Activated naive CD4-positive, alpha-beta T cell treated with anti-CD3 and anti-CD28 coated beads, Interleukin-2, amount 50 U/mL, for 72 hours (primary cell): ENCODE results near the gene MCM10. TPM values are rescaled to one million over a fixed set of nuclear protein-coding genes. Genes with fewer than 3 reads are reported as not detected.

Experiments used
- ATAC-seq, 2 donors: fragments of 150-1000 bp; cut with Tn5 transposase; 2 replicates each; pipeline ENCODE4 v1.10.0; 2021; ENCODE audit warnings: mild to moderate bottlenecking in 2 of 2, moderate library complexity in 2 of 2
- DNase-seq, 2 donors: peaks; one replicate each; pipeline ENCODE4 v3.0.0; 2021 to 2022; ENCODE audit warnings: low spot score in 2 of 2
- H3K27ac Mint-ChIP-seq, 2 donors: one replicate each; pipeline ENCODE4 v1.8.0; 2022; ENCODE audit warnings: mild to moderate bottlenecking in 2 of 2, mixed read lengths in 2 of 2
- H3K36me3 Mint-ChIP-seq, 2 donors: one replicate each; pipeline ENCODE4 v1.8.0; 2022; ENCODE audit warnings: mixed read lengths in 2 of 2
- H3K9me3 Mint-ChIP-seq, 2 donors: one replicate each; pipeline ENCODE4 v1.8.0; 2022; ENCODE audit warnings: mixed read lengths in 2 of 2
- total RNA-seq, 2 donors: library from RNA; stranded (reverse); gene quantifications; one replicate each; pipeline ENCODE4 v1.2.3, GENCODE V29; 2022

Gene MCM10
- 10 to 100 TPM; 60.0 to 64.6 TPM for total RNA-seq

DNA sequence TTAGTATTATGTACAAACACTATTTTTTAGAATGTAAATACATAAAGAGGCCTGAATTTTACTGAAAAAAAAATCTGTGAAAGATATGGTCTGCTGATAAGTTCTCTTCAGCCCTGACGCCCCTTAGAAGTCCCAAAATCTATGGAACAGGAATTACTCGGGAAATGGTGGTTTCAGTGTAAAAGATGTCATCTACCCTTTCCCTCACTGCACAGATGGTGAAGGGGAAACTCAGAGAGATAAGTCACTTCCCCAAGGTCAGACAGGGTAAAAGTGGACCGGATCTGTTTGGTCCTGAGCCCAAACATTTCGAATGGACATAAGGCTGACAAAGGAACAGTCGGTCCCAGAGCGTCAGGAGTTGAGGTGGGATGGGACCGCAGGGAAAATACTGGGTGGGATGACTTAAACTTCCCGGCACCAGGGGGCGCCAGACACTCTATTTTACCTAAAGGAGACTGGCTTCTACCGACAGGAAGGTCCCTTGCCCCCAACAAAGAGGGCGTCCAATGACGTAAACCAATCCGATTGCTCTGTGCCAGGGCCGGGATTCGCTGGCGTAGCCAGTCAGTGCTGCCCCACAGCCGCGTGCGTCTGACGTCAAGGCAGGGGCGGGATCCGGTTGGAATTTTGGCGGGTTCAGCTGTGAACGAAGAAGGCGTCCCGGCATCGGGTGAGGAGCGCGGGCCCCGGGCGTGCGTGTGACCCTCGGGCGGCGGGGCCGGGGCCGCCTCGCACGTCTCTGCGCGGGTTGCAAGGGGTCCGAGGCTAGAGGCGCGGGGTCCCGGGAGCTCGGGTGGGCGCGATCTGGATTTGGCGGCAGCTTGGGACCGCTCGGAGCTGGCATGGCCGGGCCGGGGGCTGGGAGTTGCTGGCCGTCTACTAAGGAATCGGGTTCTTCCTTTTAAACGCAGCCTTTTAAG lies at the start of gene MCM10:
Gene MCM10 (plus strand): TSS at position 625 of the 923 bp plus-strand sequence. CDS start 2,645 bp downstream, outside the sequence.
- no peaks in the 10 kb centered on the region for H3K9me3 Mint-ChIP-seq
- H3K36me3 Mint-ChIP-seq: peaks cover 16 to 22% of the 10 kb centered on the region in 2 donors
- ATAC-seq (peak; percentile 100), DNase-seq (peak; percentile 97 to 98)
- peak within 1 kb of the TSS; percentile 81 to 94 for H3K27ac Mint-ChIP-seq

DNA sequence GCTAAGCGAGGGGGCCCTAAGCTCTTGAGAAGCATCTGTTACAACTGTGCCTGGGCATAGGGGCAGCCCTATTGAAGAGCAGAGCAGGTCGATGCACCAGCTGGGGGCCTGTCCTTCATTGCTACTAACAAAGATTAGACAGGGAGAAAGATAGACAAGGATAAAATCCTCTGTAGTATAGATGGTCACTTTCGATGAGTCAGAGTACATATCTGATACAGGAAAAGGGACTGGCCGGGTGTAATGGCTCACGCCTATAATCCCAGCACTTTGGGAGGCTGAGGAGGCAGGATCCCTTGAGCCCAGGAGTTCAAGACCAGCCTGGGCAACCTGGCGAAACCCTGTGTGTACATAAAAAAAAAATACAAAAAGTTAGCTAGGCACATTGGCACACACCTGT lies 47.8 kb upstream of the MCM10 start:
- Mint-ChIP-seq H3K36me3 (peaks cover 4 to 30% of the 10 kb centered on the region in 2 donors), H3K9me3 (no peaks in the 10 kb centered on the region), H3K27ac (peak overlapping the region in 1 of 2 donors; percentile 44)
- no peak for ATAC-seq
- DNase-seq: no peak

DNA sequence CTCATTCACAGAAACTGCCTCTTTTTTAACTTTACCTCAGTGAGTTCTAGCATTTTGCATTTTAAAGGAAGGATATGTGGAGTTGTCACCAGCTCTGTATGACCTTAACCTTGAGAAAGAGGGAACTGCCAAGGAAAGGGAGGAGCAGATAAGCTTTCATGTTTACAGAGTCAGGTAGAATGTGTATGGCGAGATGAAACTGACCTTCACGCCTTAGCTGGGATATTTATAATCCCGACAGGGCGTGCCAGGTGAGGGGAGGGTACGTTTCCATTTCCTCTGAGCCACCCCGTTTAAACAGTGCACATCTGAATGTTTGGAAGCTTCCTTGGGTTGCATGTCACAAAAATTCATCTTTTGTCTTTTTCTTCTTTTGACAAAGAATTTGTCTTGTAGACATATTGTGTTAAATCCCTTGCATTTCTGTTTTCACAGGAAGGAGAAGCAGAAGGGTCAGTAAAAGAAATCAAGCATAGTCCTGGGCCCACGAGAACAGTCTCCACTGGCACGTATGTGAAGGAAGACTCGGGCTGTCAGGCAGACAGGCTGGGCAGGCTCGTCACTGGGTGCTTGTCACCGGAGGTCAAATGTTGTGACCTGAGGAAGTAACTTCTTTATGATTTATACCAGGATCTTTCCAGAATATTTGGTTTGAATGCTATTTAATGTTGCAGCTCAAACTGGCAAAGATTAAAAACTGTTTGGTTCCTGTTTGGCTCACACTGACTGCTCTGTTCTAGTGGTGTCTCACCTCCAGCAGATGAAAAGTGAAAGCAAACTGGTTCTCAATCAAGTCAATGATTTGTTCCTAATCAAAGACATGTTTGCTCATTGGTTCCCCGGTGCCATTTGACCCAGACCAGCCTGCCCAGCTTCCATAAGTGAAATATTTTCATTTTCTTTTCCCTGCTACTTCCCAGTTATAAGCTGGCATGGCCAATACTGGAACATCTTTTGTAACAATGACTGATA lies 45.2 kb upstream of the MCM10 start:
- Mint-ChIP-seq H3K9me3 (no peaks in the 10 kb centered on the region), H3K36me3 (peaks cover 0 to 21% of the 10 kb centered on the region in 2 donors), H3K27ac (peak overlapping the region in 1 of 2 donors; percentile 72)
- ATAC-seq: peak; percentile 48 to 59
- DNase-seq: no peak

DNA sequence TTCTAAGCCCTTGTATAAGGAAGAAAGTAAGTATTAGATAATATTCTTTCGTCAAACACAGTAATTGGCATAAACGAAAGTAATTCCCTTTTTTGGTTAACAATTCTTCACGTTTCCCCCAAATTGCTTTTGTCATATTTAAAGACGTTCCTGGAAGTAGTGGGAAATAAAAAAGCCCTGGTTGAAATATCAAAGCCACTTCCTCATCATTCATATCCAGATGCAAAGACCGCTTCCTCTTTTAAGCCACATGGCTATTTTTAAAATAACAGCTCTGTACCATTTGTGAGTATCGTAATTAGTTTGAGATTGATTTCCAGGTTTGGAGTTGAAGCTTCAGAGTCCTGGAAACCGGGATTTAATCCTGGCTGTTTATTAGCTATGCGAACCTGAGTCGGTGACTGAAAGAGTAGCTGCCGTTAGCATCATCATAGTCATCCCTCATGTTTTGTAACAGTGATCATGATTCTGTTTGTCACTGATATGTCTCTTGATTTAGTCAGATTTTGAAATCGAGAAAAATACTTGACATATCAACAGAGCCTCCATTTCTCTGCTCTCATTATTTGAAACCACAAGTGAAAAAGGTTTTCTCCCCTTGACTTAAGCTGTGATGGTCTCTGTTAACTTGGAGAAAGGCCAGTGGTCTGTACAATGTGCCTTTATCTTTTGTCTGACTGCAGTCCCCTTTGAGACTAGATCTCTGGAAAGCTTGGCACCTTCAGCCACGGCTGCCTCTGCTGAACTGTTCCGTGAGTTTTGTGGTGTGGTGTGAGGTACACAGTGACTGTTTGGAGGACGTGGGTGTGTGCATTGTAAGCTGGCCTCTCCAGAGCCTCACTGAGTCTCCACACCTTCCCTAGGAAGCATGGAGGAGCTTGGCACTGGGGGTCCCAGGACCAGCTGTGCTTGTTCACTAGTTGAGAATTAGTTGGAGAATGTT lies 43.2 kb upstream of the MCM10 start:
- Mint-ChIP-seq H3K36me3 (peaks cover 0 to 15% of the 10 kb centered on the region in 2 donors), H3K27ac (peak overlapping the region in 1 of 2 donors; percentile 21)
- peak in 1 of 2 donors; percentile 22 for ATAC-seq

DNA sequence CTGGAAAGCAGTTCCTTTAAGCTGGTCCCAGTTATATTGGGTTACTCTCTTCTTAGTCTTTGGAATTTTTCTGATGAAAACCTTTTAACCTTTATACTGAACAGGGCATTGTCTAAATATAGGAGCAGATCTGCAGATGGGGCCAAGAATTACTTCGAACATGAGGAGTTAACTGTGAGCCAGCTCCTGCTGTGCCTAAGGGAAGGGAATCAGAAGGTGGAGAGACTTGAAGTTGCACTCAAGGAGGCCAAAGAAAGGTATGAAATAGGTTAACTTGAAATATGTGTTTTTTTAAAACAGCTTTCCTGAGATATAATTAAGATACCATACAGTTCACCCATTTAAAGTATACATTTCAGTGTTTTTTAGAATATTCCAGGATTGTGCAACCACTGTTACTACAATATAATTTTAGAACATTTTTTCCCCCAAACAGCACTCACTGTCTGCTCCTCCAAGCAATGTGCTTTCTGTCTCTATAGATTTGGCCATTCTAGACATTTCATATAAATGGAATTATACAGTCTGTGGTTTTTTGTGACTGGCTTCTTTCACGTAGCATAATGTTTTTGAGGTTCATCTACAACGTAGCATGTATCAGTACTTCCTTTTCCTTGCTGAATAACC lies 42.5 kb upstream of the MCM10 start:
- ATAC-seq (no peak), DNase-seq (no peak)
- peak overlapping the region in 1 of 2 donors; percentile 21 for H3K27ac Mint-ChIP-seq
- H3K9me3 Mint-ChIP-seq: no peaks in the 10 kb centered on the region
- H3K36me3 Mint-ChIP-seq: peaks cover 3 to 15% of the 10 kb centered on the region in 2 donors

More for the DNA sequence above, 43.2 kb upstream of the MCM10 start:
- no peaks in the 10 kb centered on the region for H3K9me3 Mint-ChIP-seq
- no peak for DNase-seq

DNA sequence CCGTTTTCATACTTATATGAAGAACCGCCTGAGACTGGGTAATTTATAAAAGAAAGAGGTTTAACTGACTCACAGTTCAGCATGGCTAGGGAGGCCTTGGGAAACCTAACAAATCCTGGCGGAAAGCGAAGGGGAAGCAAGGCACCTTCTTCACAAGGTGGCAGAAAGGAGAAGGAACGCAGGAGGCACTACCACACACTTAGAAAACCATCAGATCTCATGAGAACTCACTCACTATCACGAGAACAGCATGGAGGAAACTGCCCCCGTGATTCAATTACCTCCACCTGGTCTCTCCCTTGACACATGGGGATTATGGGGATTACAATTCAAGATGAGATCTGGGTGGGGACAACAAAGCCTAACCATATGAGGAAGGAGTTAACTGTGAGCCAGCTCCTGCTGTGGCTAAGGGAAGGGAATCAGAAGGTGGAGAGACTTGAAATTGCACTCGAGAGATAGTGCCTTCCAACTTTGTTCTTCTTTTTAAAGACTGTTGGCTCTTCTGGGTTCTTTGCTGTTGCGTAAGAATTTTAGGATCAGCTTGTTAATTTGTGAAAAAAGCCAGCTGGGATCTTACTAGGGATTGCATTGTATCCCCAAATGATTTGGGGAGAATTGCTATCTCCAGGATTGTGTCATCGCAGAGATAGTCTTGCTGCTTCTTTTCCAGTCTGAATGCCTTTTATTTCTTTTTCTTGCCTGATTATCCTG lies 40.4 kb upstream of the MCM10 start:
- Mint-ChIP-seq H3K27ac (peak overlapping the region in 1 of 2 donors; percentile 80), H3K9me3 (no peaks in the 10 kb centered on the region), H3K36me3 (peaks cover 10 to 21% of the 10 kb centered on the region in 2 donors)
- no peak for ATAC-seq
- no peak for DNase-seq

DNA sequence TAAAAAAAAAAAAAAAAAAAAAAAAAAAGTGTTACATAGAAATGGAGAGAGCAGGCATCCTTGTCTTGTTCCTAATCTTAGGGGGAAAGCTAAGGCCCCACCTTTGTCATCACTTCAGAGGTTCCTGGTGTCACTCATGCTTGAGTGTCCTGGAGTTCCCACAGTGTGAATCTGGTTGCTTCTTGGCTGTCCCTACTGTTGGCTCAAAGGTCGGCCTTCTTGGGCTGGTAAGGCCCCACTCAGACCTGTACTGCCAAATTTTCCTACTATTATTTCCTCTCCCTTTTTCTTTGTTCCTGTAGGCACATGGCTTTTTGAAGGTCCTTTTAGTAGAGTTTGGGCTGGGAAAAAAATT lies 39.9 kb upstream of the MCM10 start:
- ATAC-seq (no peak), DNase-seq (no peak)
- no peaks in the 10 kb centered on the region for H3K9me3 Mint-ChIP-seq
- peaks cover 10 to 20% of the 10 kb centered on the region in 2 donors for H3K36me3 Mint-ChIP-seq
- H3K27ac Mint-ChIP-seq: no peak overlapping the region

DNA sequence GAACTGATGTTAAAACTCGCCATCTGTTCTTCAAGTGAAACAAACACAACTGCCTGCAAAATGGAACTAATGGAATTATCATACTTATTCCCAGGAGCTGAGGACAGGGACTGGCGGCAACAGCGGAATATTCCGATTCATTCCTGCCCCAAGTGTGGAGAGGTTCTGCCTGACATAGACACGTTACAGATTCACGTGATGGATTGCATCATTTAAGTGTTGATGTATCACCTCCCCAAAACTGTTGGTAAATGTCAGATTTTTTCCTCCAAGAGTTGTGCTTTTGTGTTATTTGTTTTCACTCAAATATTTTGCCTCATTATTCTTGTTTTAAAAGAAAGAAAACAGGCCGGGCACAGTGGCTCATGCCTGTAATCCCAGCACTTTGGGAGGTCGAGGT lies 24.7 kb upstream of the MCM10 start:
- DNase-seq: no peak
- no peak for ATAC-seq
- H3K27ac Mint-ChIP-seq: no peak overlapping the region
- H3K9me3 Mint-ChIP-seq: no peaks in the 10 kb centered on the region
- peaks cover 34 to 45% of the 10 kb centered on the region in 2 donors for H3K36me3 Mint-ChIP-seq

DNA sequence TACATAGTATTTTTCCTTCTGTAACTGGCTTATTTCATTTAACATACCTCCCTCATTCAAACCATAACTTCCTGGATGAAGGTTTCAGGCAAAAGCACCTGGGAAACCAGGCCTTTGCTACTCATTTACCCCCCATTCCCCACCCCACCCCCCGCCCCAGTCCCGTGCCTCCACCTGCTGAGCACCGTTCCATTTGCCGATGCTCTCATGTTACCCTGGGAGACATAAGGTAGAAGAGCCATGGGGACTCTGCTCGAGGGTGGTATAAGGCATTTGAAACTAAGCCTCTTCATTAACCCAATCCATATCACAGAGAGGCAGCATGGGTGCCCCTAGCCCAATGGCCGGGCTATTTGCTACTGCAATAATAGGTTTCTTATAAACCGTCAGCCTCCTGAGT lies 22.2 kb upstream of the MCM10 start:
- Mint-ChIP-seq H3K27ac (no peak overlapping the region), H3K36me3 (peaks cover 40 to 43% of the 10 kb centered on the region in 2 donors), H3K9me3 (peaks cover 2 to 7% of the 10 kb centered on the region in 2 donors)
- ATAC-seq (no peak), DNase-seq (no peak)

DNA sequence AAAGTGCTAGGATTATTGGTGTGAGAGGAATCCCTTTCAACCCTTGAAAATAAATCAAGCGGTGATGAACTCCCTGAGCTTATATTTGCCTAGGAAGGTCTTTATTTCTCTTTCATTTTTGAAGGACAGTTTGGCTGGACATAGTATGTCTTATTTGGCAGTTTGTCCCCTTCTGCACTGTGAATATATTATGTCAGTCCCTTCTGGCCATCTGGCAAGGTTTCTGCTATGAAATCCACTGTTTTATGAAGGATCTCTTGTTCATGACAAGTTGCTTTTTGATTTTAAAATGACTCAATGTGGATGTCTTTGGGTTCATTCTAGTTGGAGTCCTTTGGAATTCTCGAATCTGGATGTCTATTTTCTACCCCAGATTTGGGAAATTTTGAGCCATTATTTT lies 21.7 kb upstream of the MCM10 start:
- Mint-ChIP-seq H3K27ac (no peak overlapping the region), H3K36me3 (peaks cover 43 to 46% of the 10 kb centered on the region in 2 donors), H3K9me3 (peaks cover 8 to 12% of the 10 kb centered on the region in 2 donors)
- no peak for ATAC-seq
- no peak for DNase-seq

DNA sequence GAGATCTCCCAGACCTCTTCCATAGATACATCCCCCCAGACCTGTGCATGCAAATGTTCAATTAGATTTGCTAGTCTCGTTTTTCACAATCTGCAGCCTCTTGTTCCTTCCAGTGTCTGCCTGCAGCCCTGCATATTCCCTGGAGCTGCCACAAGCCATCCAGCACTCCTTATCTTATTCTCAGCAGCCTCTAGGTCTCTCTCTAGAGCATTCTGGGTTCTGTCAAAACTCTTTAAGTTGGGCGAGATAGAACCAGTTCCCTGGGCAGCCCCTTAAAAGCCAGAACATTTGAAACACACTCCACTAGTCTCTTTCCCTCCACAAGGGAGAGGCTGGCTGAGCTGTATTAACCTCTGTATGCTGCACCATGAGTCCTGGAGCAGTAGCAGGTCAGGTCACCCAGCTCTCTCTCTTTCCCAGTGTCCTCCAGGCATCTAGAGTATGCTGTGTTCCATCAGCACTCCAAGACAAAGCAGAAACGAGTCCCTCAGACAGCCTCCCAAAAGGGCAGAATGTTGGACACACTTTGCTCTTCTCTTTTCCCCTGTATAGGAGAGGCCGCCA lies 20.6 kb upstream of the MCM10 start:
- peaks cover 45 to 49% of the 10 kb centered on the region in 2 donors for H3K36me3 Mint-ChIP-seq
- no peak for ATAC-seq
- H3K9me3 Mint-ChIP-seq: peaks cover 15 to 20% of the 10 kb centered on the region in 2 donors
- H3K27ac Mint-ChIP-seq: peak overlapping the region in 1 of 2 donors; percentile 31
- no peak for DNase-seq

DNA sequence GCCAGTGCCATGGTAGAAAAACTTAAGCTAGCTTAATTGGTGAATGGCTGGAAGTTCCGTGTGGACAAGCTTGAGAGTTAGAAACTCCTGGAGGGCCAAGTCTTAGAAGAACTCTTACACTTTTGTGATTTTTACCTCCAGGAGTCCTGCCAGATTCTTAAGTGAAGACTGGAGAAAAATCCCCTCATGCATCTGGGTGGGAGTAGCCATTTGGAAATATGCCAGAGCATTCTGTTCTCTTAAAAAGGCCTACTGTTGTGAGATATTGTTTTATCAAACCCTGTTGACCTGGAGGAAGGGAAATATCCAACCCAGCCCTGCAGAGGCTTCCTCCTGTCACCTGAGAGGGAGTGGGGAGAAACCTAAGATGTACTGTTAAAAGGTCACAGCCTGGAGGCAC lies 17.6 kb upstream of the MCM10 start:
- no peak for DNase-seq
- no peak overlapping the region for H3K27ac Mint-ChIP-seq
- H3K36me3 Mint-ChIP-seq: peaks cover 37 to 43% of the 10 kb centered on the region in 2 donors
- peaks cover 24 to 26% of the 10 kb centered on the region in 2 donors for H3K9me3 Mint-ChIP-seq
- ATAC-seq: no peak

DNA sequence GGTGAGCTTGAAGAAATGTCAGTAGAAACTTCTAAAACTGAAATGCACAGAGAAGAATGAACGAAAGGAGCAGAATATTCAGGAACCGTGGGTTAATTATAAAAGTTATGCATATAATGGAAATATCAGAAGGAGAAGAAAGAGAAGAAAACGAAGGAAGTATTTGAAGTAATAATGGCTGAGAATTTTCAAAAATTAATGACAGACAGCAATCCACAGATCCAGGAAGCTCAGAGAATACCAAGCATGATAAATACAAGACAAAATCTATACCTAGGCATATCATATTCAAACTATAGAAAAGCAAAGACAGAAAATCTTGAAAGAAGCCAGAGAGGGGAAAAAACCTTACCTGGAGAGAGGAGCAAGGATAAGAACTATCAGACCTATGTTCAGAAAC lies 16.5 kb upstream of the MCM10 start:
- H3K9me3 Mint-ChIP-seq: peaks cover 24 to 26% of the 10 kb centered on the region in 2 donors
- ATAC-seq (no peak), DNase-seq (no peak)
- peaks cover 37 to 42% of the 10 kb centered on the region in 2 donors for H3K36me3 Mint-ChIP-seq
- no peak overlapping the region for H3K27ac Mint-ChIP-seq

DNA sequence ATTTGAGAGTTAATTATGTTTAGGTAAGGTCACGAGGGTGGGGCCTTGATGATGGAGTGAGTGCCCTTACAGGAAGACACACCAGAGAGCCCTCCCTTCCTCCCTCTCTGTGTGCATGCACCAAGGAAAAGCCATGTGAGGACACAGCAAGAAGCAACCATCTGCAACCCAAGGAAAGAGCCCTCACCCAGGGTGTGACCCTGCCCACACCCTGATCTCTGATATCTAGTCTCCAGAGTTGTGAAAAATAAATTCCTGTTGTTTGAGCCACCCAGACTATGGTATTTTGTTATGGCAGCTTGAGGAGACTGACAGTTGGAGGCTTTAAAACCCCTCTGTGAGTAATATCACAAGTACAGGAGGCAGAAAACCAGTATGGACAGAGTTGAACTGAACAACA lies 15.0 kb upstream of the MCM10 start:
- ATAC-seq: no peak
- peaks cover 27 to 34% of the 10 kb centered on the region in 2 donors for H3K9me3 Mint-ChIP-seq
- H3K36me3 Mint-ChIP-seq: peaks cover 27 to 29% of the 10 kb centered on the region in 2 donors

DNA sequence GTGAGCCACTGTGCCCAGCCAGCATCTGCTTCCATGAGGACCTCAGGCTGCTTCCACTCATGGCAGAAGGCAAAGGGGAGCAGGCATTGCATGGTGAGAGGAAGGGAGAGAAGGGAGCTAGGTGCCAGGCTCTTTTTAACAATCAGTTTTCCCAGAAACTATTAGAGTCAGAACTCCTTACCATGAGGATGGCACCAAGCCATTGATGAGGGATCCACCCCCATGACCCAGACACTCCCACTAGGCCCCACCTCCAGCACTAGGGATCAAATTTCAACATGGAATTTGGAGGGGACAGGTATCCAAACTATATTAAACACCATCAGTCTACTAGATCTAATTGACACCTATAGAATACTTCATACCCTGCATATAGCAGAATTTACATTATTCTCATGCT lies 14.2 kb upstream of the MCM10 start:
- ATAC-seq (no peak), DNase-seq (no peak)
- peaks cover 27 to 34% of the 10 kb centered on the region in 2 donors for H3K9me3 Mint-ChIP-seq
- H3K36me3 Mint-ChIP-seq: peaks cover 27 to 29% of the 10 kb centered on the region in 2 donors
- H3K27ac Mint-ChIP-seq: no peak overlapping the region

More for the DNA sequence above, 15.0 kb upstream of the MCM10 start:
- no peak for DNase-seq
- H3K27ac Mint-ChIP-seq: no peak overlapping the region
